H1 (cell line): ENCODE measurements around the gene BCL2L11. TPM values are rescaled to one million over a fixed set of nuclear protein-coding genes. Genes with fewer than 3 reads are reported as not detected.

ENCODE experiments used
- CTCF ChIA-PET: fragments of 300-600 bp; sonication (Branson Sonifier 250); formaldehyde crosslinking; loops from one replicate; lab custom pipeline; 2021; ENCODE audit not compliant: partially characterized antibody; lab: Charles Lee
- POLR2A ChIA-PET: fragments of 300-600 bp; sonication (Branson Sonifier 250); formaldehyde crosslinking; loops from one replicate; lab custom pipeline; 2021; ENCODE audit warnings: inconsistent platforms; ENCODE audit not compliant: partially characterized antibody; lab: Charles Lee
- DNase-seq, 2 experiments: peaks; one replicate each; pipeline versions ENCODE4 v3.0.0 to v3.0.0-alpha.2; 2010 to 2022; ENCODE audit warnings: low spot score in 2 of 2, low read depth in 1 of 2, mixed read lengths in 1 of 2
- FAIRE-seq: peaks from 2 replicates; lab custom pipeline; 2011; peaks lifted over from hg19 to GRCh38; lab: Jason Lieb, UNC
- H2AFZ ChIP-seq: 2 replicates; pipeline ENCODE4 v1.8.1; 2012; ENCODE audit warnings: low read length, inconsistent platforms
- H2AK5ac ChIP-seq: 2 replicates; pipeline ENCODE4 v1.6.1; 2013; ENCODE audit warnings: low read depth, low read length
- H2BK120ac ChIP-seq: replicated peaks from 2 replicates; pipeline ENCODE3; 2013; ENCODE audit warnings: low read depth, low read length, inconsistent platforms
- H2BK12ac ChIP-seq: 2 replicates; pipeline ENCODE4 v1.6.1; 2013; ENCODE audit warnings: low read depth, low read length
- H2BK15ac ChIP-seq: 2 replicates; pipeline ENCODE4 v1.6.1; 2013; ENCODE audit warnings: low read length
- H2BK20ac ChIP-seq: 2 replicates; pipeline ENCODE4 v1.6.1; 2013; ENCODE audit warnings: low read length
- H2BK5ac ChIP-seq: 2 replicates; pipeline ENCODE4 v1.6.1; 2013; ENCODE audit warnings: low read depth, low read length
- H3K14ac ChIP-seq: 2 replicates; pipeline ENCODE4 v1.6.1; 2013; ENCODE audit warnings: inconsistent platforms; ENCODE audit not compliant: insufficient read length
- H3K18ac ChIP-seq: 2 replicates; pipeline ENCODE4 v1.6.1; 2013; ENCODE audit warnings: low read length; ENCODE audit errors: extremely low read depth
- H3K23ac ChIP-seq: 2 replicates; pipeline ENCODE4 v1.6.1; 2013; ENCODE audit warnings: inconsistent platforms; ENCODE audit not compliant: insufficient read length
- H3K23me2 ChIP-seq: 2 replicates; pipeline ENCODE4 v1.6.1; 2013; ENCODE audit warnings: low read depth, low read length
- H3K27ac ChIP-seq: 2 replicates; pipeline ENCODE4 v1.6.1; 2011; ENCODE audit warnings: low read depth, low read length, inconsistent platforms
- H3K27me3 ChIP-seq, 4 experiments: replicated peaks in 1 of 4; 1 replicate in 1 of 4; 2 replicates in 3 of 4; pipeline versions ENCODE4 v1.6.1 to v1.8.1; 2011 to 2013; ENCODE audit warnings: low read length in 3 of 4, mild to moderate bottlenecking in 3 of 4, inconsistent platforms in 2 of 4, mixed read lengths in 2 of 4, moderate library complexity in 1 of 4; ENCODE audit not compliant: control insufficient read depth in 3 of 4, insufficient read depth in 3 of 4; ENCODE audit errors: extremely low read depth in 1 of 4
- H3K36me3 ChIP-seq, 4 experiments: 2 replicates each; pipeline versions ENCODE4 v1.6.1 to v1.8.1; 2011 to 2013; ENCODE audit warnings: mild to moderate bottlenecking in 4 of 4, low read length in 3 of 4, moderate library complexity in 2 of 4, control low read depth in 1 of 4, inconsistent platforms in 1 of 4; ENCODE audit not compliant: insufficient read depth in 4 of 4, control insufficient read depth in 2 of 4
- H3K4ac ChIP-seq: replicated peaks from 2 replicates; pipeline ENCODE3; 2013; ENCODE audit warnings: low read length, low read depth, mixed read lengths, inconsistent platforms; ENCODE audit not compliant: insufficient read length
- H3K4me1 ChIP-seq, 4 experiments: replicated peaks in 1 of 4; 1 replicate in 1 of 4; 2 replicates in 3 of 4; pipeline versions ENCODE4 v1.6.1 to v1.8.1; 2011 to 2013; ENCODE audit warnings: low read length in 3 of 4, inconsistent platforms in 2 of 4, mixed read lengths in 1 of 4; ENCODE audit not compliant: insufficient read depth in 4 of 4, control insufficient read depth in 3 of 4
- H3K4me2 ChIP-seq, 2 experiments: 2 replicates each; pipeline versions ENCODE4 v1.6.1 to v1.8.1; 2011 to 2013; ENCODE audit warnings: low read depth in 2 of 2, low read length in 2 of 2, control low read depth in 1 of 2, inconsistent platforms in 1 of 2, mild to moderate bottlenecking in 1 of 2; ENCODE audit not compliant: insufficient read depth in 1 of 2
- H3K4me3 ChIP-seq, 4 experiments: fragments of 200-600, 300-600 bp in 1 of 4; sonication (generic), shearing (Covaris generic), sonication (Bioruptor Twin) in 1 of 4; 2 replicates each; pipeline versions ENCODE4 v1.5.1 to v1.8.1; 2011 to 2016; ENCODE audit warnings: low read length in 4 of 4, low read depth in 3 of 4, control low read depth in 2 of 4, inconsistent platforms in 2 of 4, mild to moderate bottlenecking in 2 of 4, mixed read lengths in 1 of 4, moderate library complexity in 1 of 4; ENCODE audit not compliant: insufficient read depth in 2 of 4; ENCODE audit errors: extremely low read depth in 1 of 4
- H3K56ac ChIP-seq: replicated peaks from 2 replicates; pipeline ENCODE3; 2013; ENCODE audit warnings: low read depth, mild to moderate bottlenecking, mixed read lengths, low read length, inconsistent platforms; ENCODE audit not compliant: insufficient read length
- H3K79me1 ChIP-seq: 2 replicates; pipeline ENCODE4 v1.6.1; 2013; ENCODE audit warnings: low read depth, low read length, control low read depth
- H3K79me2 ChIP-seq, 2 experiments: 2 replicates each; pipeline versions ENCODE4 v1.6.1 to v1.8.1; 2012 to 2013; ENCODE audit warnings: low read length in 2 of 2, mild to moderate bottlenecking in 2 of 2, inconsistent platforms in 1 of 2; ENCODE audit not compliant: insufficient read depth in 2 of 2, control insufficient read depth in 1 of 2
- H3K9ac ChIP-seq, 4 experiments: replicated peaks in 1 of 4; 1 replicate in 1 of 4; 2 replicates in 3 of 4; pipeline versions ENCODE4 v1.6.1 to v1.8.1; 2011 to 2013; ENCODE audit warnings: low read depth in 3 of 4, low read length in 3 of 4, control low read depth in 2 of 4, mild to moderate bottlenecking in 2 of 4, moderate library complexity in 2 of 4, inconsistent platforms in 1 of 4; ENCODE audit errors: extremely low read depth in 1 of 4
- H3K9me3 ChIP-seq, 2 experiments: 2 replicates each; pipeline versions ENCODE4 v1.6.1 to v1.8.1; 2012 to 2013; ENCODE audit warnings: mild to moderate bottlenecking in 2 of 2, moderate library complexity in 2 of 2, control low read depth in 1 of 2, inconsistent platforms in 1 of 2, low read depth in 1 of 2, low read length in 1 of 2, mixed read lengths in 1 of 2; ENCODE audit not compliant: insufficient read depth in 2 of 2
- H4K20me1 ChIP-seq, 2 experiments: replicated peaks in 1 of 2; 2 replicates each; pipeline versions ENCODE3 to v1.8.1; 2011 to 2013; ENCODE audit warnings: inconsistent platforms in 2 of 2, low read length in 2 of 2, mild to moderate bottlenecking in 1 of 2; ENCODE audit not compliant: insufficient read depth in 2 of 2, control insufficient read depth in 1 of 2
- H4K5ac ChIP-seq: 2 replicates; pipeline ENCODE4 v1.6.1; 2013; ENCODE audit warnings: low read length, low read depth, mixed read lengths, inconsistent platforms; ENCODE audit not compliant: insufficient read length
- H4K8ac ChIP-seq: 2 replicates; pipeline ENCODE4 v1.8.0; 2013; ENCODE audit warnings: mild to moderate bottlenecking, moderate library complexity, low read length, inconsistent platforms; ENCODE audit not compliant: insufficient read depth; ENCODE audit errors: extremely low read depth
- H4K91ac ChIP-seq: replicated peaks from 2 replicates; pipeline ENCODE3; 2013; ENCODE audit warnings: low read length, mixed read lengths, inconsistent platforms; ENCODE audit not compliant: insufficient read length
- BRCA1 ChIP-seq: IDR thresholded peaks from 2 replicates; pipeline ENCODE4 v1.6.1; 2012; ENCODE audit warnings: low read depth, low read length, improper control_type of control experiment
- CTBP2 ChIP-seq: IDR thresholded peaks from 2 replicates; pipeline ENCODE4 v1.7.0; 2011; ENCODE audit warnings: borderline replicate concordance, mild to moderate bottlenecking, moderate library complexity, mixed read lengths, low read length; ENCODE audit not compliant: insufficient read depth, insufficient read length
- GABPA ChIP-seq: IDR thresholded peaks from 2 replicates; pipeline ENCODE4 v1.6.1; 2011; ENCODE audit warnings: mild to moderate bottlenecking, low read length, moderate library complexity, borderline replicate concordance; ENCODE audit not compliant: insufficient read depth
- HDAC2 ChIP-seq, 2 experiments: fragments of 300-600 bp in 1 of 2; sonication (generic) in 1 of 2; IDR thresholded peaks; 2 replicates each; pipeline ENCODE4 v1.6.1; 2011 to 2012; ENCODE audit warnings: low read depth in 2 of 2, low read length in 2 of 2, mild to moderate bottlenecking in 2 of 2, moderate library complexity in 2 of 2, borderline replicate concordance in 1 of 2, inconsistent platforms in 1 of 2
- JUN ChIP-seq: IDR thresholded peaks from 2 replicates; pipeline ENCODE4 v1.6.1; 2011; ENCODE audit warnings: low read depth, mild to moderate bottlenecking, improper control_type of control experiment, low read length
- KDM4A ChIP-seq: IDR thresholded peaks from one replicate; pipeline ENCODE4 v1.7.1; 2012; ENCODE audit warnings: low read depth, mild to moderate bottlenecking, moderate library complexity, low read length, inconsistent platforms; ENCODE audit not compliant: severe bottlenecking
- SAP30 ChIP-seq: fragments of 300-600 bp; sonication (generic); IDR thresholded peaks from 2 replicates; pipeline ENCODE4 v1.7.1; 2012; ENCODE audit warnings: low read length, moderate library complexity, mild to moderate bottlenecking, inconsistent platforms; ENCODE audit not compliant: insufficient read depth, insufficient replicate concordance
- SIRT6 ChIP-seq: IDR thresholded peaks from one replicate; pipeline ENCODE4 v1.7.1; 2012; ENCODE audit warnings: low read length, inconsistent platforms
- SP1 ChIP-seq: IDR thresholded peaks from 2 replicates; pipeline ENCODE4 v1.6.1; 2011; ENCODE audit warnings: low read depth, low read length
- SP2 ChIP-seq: IDR thresholded peaks from 2 replicates; pipeline ENCODE4 v1.6.1; 2012; ENCODE audit warnings: mild to moderate bottlenecking, low read length, inconsistent platforms
- YY1 ChIP-seq: IDR thresholded peaks from 2 replicates; pipeline ENCODE4 v1.6.1; 2011; ENCODE audit warnings: low read depth, mild to moderate bottlenecking, low read length
- WGBS, 2 experiments: shearing (Covaris generic) in 1 of 2; methylation state at CpG; one replicate each; pipeline versions ENCODE4 v1.1.6 to v1.1.7; 2013 to 2015; ENCODE audit warnings: low lambda C conversion rate in 2 of 2, mixed read lengths in 2 of 2, inconsistent platforms in 1 of 2, low coverage in 1 of 2, missing lambda C conversion rate in 1 of 2; ENCODE audit not compliant: insufficient replicate concordance in 2 of 2, insufficient coverage in 1 of 2, insufficient read length in 1 of 2; ENCODE audit errors: extremely low coverage in 1 of 2, missing lambda C conversion rate in 1 of 2; 5-methylcytosine and 5-hydroxymethylcytosine counted together
- polyA plus RNA-seq, 7 experiments: library from polyadenylated mRNA; depleted of rRNA in 3 of 7; stranded (reverse) in 5 of 7; unstranded in 2 of 7; fragments of >200 nt in 5 of 7; fragments of 200-250 nt in 2 of 7; gene quantifications; 1 replicate in 5 of 7; 2 replicates in 1 of 7; 4 replicates in 1 of 7; pipeline versions ENCODE4 v1.2.1 to v1.2.3, GENCODE V29; 2011 to 2013; ENCODE audit warnings: missing spikeins in 2 of 7, mixed read lengths in 2 of 7
- total RNA-seq: library from RNA; stranded (reverse); fragmentation: NEBNext Ultra II Directional; extraction: Animal tissue kit (Norgen Biotek cat#: 25700); gene quantifications from 2 replicates; pipeline ENCODE4 v1.2.1, GENCODE V29; 2021
- TF ChIP-seq, protein P1 (sequence below): IDR thresholded peaks from 2 replicates; pipeline ENCODE4 v1.6.1; 2011; ENCODE audit warnings: low read length, improper control_type of control experiment

Gene BCL2L11
- total and polyA plus RNA-seq, 2 of the 8 experiments (the other 6 are each of a cell fraction or from before 2014, with no cell fraction given), result 7.5 to 22.9 TPM

- no peak overlapping the region for H3K4ac ChIP-seq
- no peak overlapping the region for H4K91ac ChIP-seq
- no peak overlapping the region for H3K9ac ChIP-seq
- no peak overlapping the region for H4K8ac ChIP-seq
- H3K23ac ChIP-seq, result no peak overlapping the region
- no peak overlapping the region for H2BK12ac ChIP-seq
- no peaks in the 10 kb centered on the region; a peak in 1 of 7 replicates for H3K27me3 ChIP-seq
- no peak overlapping the region for H2AFZ ChIP-seq
- ChIA-PET POLR2A (interaction anchor here (1.5 to 1.8 kb wide), 2 partner anchors 11 to 23 kb away, joined by 4 to 5 read pairs; partner anchors contain the start of gene BCL2L11), CTCF (interaction anchor here (1.1 to 2.3 kb wide), 2 partner anchors 10 to 14 kb away, joined by 3 to 8 read pairs; no protein-coding TSS in a partner anchor)
- no peak overlapping the region for H2BK5ac ChIP-seq
- no peak overlapping the region for H3K18ac ChIP-seq
- H3K14ac ChIP-seq, result no peak overlapping the region
- H2BK120ac ChIP-seq, result no peak overlapping the region
- H3K79me1 ChIP-seq, result peaks cover 8% of the 10 kb centered on the region; the same call in 1 of the 2 replicates
- no peak for FAIRE-seq
- WGBS, 2 experiments, result 71% methylated on average over 1 of the region's 1 CpG; no CpG with 5 or more reads in 1 of the 2 experiments
- H3K4me3 ChIP-seq, result no peak overlapping the region
- peaks cover 0 to 27% (median 7%) of the 10 kb centered on the region in 4 experiments; a peak in 4 of 8 replicates for H3K36me3 ChIP-seq
- DNase-seq, result no peak
- peaks cover 0 to 30% of the 10 kb centered on the region in 2 experiments; a peak in 3 of 4 replicates for H3K79me2 ChIP-seq
- no peak overlapping the region for H2AK5ac ChIP-seq
- peaks cover 6 to 16% of the 10 kb centered on the region in 2 experiments for H4K20me1 ChIP-seq
- no peak overlapping the region for H2BK15ac ChIP-seq
- no peak overlapping the region for H2BK20ac ChIP-seq
- no peak overlapping the region for H3K4me2 ChIP-seq
- no peak overlapping the region for H3K56ac ChIP-seq
- H3K23me2 ChIP-seq, result no peaks in the 10 kb centered on the region
- 0 out of 7 replicates have a peak, but pooled peaks cover 0 to 3% (median 0%) of the 10 kb centered on the region in 4 experiments for H3K4me1 ChIP-seq
- no peak overlapping the region for H4K5ac ChIP-seq
- no peaks in the 10 kb centered on the region for H3K9me3 ChIP-seq
- no peak overlapping the region for H3K27ac ChIP-seq
- TF ChIP-seq SP2 (no peak), YY1 (no peak), SAP30 (no peak), HDAC2 (IDR thresholded peaks at IDR 0.05; ENCODE audit: borderline replicate concordance in 1 of 2, low read depth in 2 of 2, low read length in 2 of 2) (no peak), SIRT6 (no peak), BRCA1 (no peak), JUN (no peak), SP1 (no peak), GABPA (no peak), KDM4A (no peak), CTBP2 (no peak)
- TF ChIP-seq, protein P1, sequence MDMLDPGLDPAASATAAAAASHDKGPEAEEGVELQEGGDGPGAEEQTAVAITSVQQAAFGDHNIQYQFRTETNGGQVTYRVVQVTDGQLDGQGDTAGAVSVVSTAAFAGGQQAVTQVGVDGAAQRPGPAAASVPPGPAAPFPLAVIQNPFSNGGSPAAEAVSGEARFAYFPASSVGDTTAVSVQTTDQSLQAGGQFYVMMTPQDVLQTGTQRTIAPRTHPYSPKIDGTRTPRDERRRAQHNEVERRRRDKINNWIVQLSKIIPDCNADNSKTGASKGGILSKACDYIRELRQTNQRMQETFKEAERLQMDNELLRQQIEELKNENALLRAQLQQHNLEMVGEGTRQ, result no peak
Measured at GRCh38 chr2:111143843-111144198, 23.1 kb downstream of the BCL2L11 start.
